Skeletal muscle satellite cell (primary cell): ENCODE measurements around the gene DTX2. TPM values are rescaled to one million over a fixed set of nuclear protein-coding genes. Genes with fewer than 3 reads are reported as not detected.
"Not testable (repeated sequence)": the region's sequence is repeated elsewhere in the genome, so short reads cannot be mapped to it uniquely, and the experiment has no call there.

Experiments used
- H3K27me3 ChIP-seq: 2 replicates; pipeline ENCODE4 v1.7.0; 2013; ENCODE audit warnings: low read length; ENCODE audit not compliant: control insufficient read depth, insufficient read depth
- H3K36me3 ChIP-seq: 2 replicates; pipeline ENCODE4 v1.7.0; 2013; ENCODE audit warnings: mild to moderate bottlenecking, control low read depth, low read length; ENCODE audit not compliant: insufficient read depth
- H3K4me1 ChIP-seq: 2 replicates; pipeline ENCODE4 v1.7.0; 2013; ENCODE audit warnings: low read length; ENCODE audit not compliant: control insufficient read depth, insufficient read depth
- H3K4me2 ChIP-seq: 2 replicates; pipeline ENCODE4 v1.7.0; 2013; ENCODE audit warnings: mild to moderate bottlenecking, low read length
- H3K4me3 ChIP-seq: 2 replicates; pipeline ENCODE4 v1.7.0; 2013; ENCODE audit warnings: low read length
- H3K9ac ChIP-seq: 2 replicates; pipeline ENCODE4 v1.7.0; 2013; ENCODE audit warnings: mild to moderate bottlenecking, low read depth, low read length, moderate library complexity
- H3K9me3 ChIP-seq: replicated peaks from 2 replicates; pipeline ENCODE4 v1.7.0; 2013; ENCODE audit warnings: mild to moderate bottlenecking, control low read depth, low read length
- small RNA-seq: library from RNA; depleted of rRNA; stranded (forward); fragments of <200 nt; gene quantifications from one replicate; pipeline ENCODE3, GENCODE V24; 2012

The DTX2 gene

DNA sequence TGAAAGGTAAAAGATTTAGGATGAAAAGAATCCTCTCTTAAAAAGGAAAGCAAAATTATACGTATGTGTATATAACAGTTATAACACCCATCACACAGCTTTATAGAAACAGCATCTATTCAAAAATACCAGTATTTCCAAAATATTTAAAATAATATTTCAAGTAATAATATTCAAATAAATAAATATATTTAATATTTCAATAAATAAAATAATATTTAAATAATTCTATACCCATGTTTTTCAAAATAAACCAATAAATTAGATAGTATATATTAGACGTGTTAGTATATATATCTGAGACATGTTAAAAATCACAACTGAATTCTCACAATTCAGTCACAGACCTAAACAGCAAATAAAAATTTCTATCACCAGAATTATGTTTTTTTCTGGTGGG, 70.1 kb downstream of the DTX2 start:
- not testable (repeated sequence) for H3K9me3 ChIP-seq, H3K36me3 ChIP-seq, H3K4me1 ChIP-seq, H3K4me3 ChIP-seq, H3K4me2 ChIP-seq, H3K9ac ChIP-seq, H3K27me3 ChIP-seq

- not testable (repeated sequence) for H3K9ac ChIP-seq, H3K4me1 ChIP-seq, H3K36me3 ChIP-seq, H3K4me2 ChIP-seq, H3K9me3 ChIP-seq, H3K27me3 ChIP-seq, H3K4me3 ChIP-seq
These were observed 81.7 kb downstream of the DTX2 start, which contains the start of gene SPDYE16 for GRCh38 chr7:76543197-76543596. SPDYE16 (minus strand) TSS chr7:76543297; CDS start chr7:76541459, 1,838 bp downstream.

- not testable (repeated sequence) for H3K27me3 ChIP-seq, H3K4me1 ChIP-seq, H3K9me3 ChIP-seq, H3K36me3 ChIP-seq
- peak overlapping the region; percentile 89 for H3K4me2 ChIP-seq
- peak overlapping the region; percentile 91 for H3K4me3 ChIP-seq
- peak overlapping the region; percentile 97 for H3K9ac ChIP-seq
These were observed 87.7 kb downstream of the DTX2 start for GRCh38 chr7:76549025-76549854.

- not testable (repeated sequence) for H3K9me3 ChIP-seq, H3K36me3 ChIP-seq, H3K4me1 ChIP-seq, H3K27me3 ChIP-seq
- peak overlapping the region; percentile 89 for H3K4me2 ChIP-seq
- peak overlapping the region; percentile 91 for H3K4me3 ChIP-seq
- peak overlapping the region; percentile 97 for H3K9ac ChIP-seq
These were observed 88.3 kb downstream of the DTX2 start for GRCh38 chr7:76549855-76550248.

- H3K4me1 ChIP-seq, H3K27me3 ChIP-seq, H3K9me3 ChIP-seq, H3K4me2 ChIP-seq, H3K36me3 ChIP-seq, H3K4me3 ChIP-seq, H3K9ac ChIP-seq: not testable (repeated sequence)
These were observed 90.5 kb downstream of the DTX2 start for GRCh38 chr7:76551992-76552391.

Small RNA genes lying within 50 kb of the gene (small RNA-seq; reads per million reads assigned to genes)
- gene RF00019, result not detected
